ENCODE measurements around the gene PPP1R3F. TPM values are rescaled to one million over a fixed set of nuclear protein-coding genes. Genes with fewer than 3 reads are reported as not detected.
A peak's percentile ranks its signal among the peaks of the same experiment; 100 is the strongest.

The PPP1R3F gene
- total RNA-seq, 1 experiment from 2014 or later = 7.3 TPM

DNA sequence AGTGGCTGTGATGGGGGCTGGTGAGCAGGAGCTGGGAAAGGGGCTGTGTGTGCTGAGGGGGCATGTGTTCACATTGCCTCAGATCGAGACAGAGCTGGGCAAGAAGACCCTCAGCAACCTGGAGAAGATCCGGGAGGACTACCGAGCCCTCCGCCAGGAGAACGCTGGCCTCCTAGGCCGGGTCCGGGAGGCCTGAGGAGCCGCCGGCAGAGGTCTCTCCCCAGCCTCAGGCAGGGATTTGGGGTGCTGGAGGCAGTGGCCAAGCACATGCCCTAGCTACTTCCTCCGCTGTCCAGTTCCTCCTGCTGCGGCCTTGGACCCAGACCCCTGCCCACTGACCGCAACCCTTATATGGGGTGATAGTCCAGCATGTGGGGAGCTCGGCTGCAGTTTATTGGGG, 19.5 kb upstream of the PPP1R3F start:
- no peak overlapping the region for H3T11ph ChIP-seq (ENCODE audit: low read length)
- H4K5ac ChIP-seq (ENCODE audit: insufficient read length, low read depth, low read length) = no peak overlapping the region
- no peak overlapping the region for H2BK120ac ChIP-seq (ENCODE audit: low read depth, low read length, poor library complexity, severe bottlenecking)
- Mint-ChIP-seq H3K36me3 (ENCODE audit: insufficient read depth in 1 of 3, low read depth in 3 of 3) (peaks cover 12 to 36% (median 18%) of the 10 kb centered on the region in 3 experiments), H3K4me1 (no peaks in the 10 kb centered on the region), H3K9me3 (peaks cover 64 to 77% of the 10 kb centered on the region in 2 experiments), H3K27ac (peak overlapping the region in 1 of 3 experiments; percentile 18; a peak in 1 of 7 replicates), H3K27me3 (ENCODE audit: low read depth) (no peaks in the 10 kb centered on the region; the same call in 1 of the 2 replicates), H3K4me3 (no peak overlapping the region)
- no peaks in the 10 kb centered on the region for H3K79me1 ChIP-seq (ENCODE audit: insufficient read depth, low read depth, low read length, poor library complexity, severe bottlenecking)
- H3K79me2 ChIP-seq (ENCODE audit: insufficient read depth, low read length) = no peaks in the 10 kb centered on the region
- no peak overlapping the region for H3K56ac ChIP-seq (ENCODE audit: insufficient read length, low read depth, low read length)
- H3K23me2 ChIP-seq (ENCODE audit: insufficient read length, low read depth, low read length, poor library complexity, severe bottlenecking) = no peaks in the 10 kb centered on the region
- H3K27me3 ChIP-seq (ENCODE audit: insufficient read depth, low read length) = no peaks in the 10 kb centered on the region
- no peak overlapping the region for H2BK20ac ChIP-seq (ENCODE audit: low read depth, low read length, poor library complexity, severe bottlenecking)
- no peak overlapping the region; the same call in 1 of the 2 replicates for H2BK15ac ChIP-seq (ENCODE audit: low read depth, low read length)
- no peak overlapping the region for H4K8ac ChIP-seq (replicated peaks; ENCODE audit: insufficient read length, low read depth, low read length)
- TF ChIP-seq, protein P1, sequence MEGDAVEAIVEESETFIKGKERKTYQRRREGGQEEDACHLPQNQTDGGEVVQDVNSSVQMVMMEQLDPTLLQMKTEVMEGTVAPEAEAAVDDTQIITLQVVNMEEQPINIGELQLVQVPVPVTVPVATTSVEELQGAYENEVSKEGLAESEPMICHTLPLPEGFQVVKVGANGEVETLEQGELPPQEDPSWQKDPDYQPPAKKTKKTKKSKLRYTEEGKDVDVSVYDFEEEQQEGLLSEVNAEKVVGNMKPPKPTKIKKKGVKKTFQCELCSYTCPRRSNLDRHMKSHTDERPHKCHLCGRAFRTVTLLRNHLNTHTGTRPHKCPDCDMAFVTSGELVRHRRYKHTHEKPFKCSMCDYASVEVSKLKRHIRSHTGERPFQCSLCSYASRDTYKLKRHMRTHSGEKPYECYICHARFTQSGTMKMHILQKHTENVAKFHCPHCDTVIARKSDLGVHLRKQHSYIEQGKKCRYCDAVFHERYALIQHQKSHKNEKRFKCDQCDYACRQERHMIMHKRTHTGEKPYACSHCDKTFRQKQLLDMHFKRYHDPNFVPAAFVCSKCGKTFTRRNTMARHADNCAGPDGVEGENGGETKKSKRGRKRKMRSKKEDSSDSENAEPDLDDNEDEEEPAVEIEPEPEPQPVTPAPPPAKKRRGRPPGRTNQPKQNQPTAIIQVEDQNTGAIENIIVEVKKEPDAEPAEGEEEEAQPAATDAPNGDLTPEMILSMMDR (conservative IDR thresholded peaks at IDR 0.05) = no peak
- no peak overlapping the region for H2BK5ac ChIP-seq (ENCODE audit: insufficient read length, low read length)
- H2AK5ac ChIP-seq (ENCODE audit: insufficient read length, low read length) = no peak overlapping the region
- H3K27ac ChIP-seq (ENCODE audit: insufficient read length, low read depth, low read length) = no peak overlapping the region
- DNase-seq = no peak
- WGBS (ENCODE audit: extremely low coverage, insufficient read length, low lambda C conversion rate) = no CpG with 5 or more reads among the region's 13 CpGs
- H3K9me3 ChIP-seq (ENCODE audit: control insufficient read depth, low read depth, low read length) = peaks cover 27% of the 10 kb centered on the region
- H3K9ac ChIP-seq (ENCODE audit: extremely low read depth, insufficient read length, low read length) = no peak overlapping the region
- no peak overlapping the region for H3K14ac ChIP-seq (ENCODE audit: insufficient read depth, low read length)
- no peak overlapping the region for H3K4ac ChIP-seq (ENCODE audit: low read depth, low read length)
- no peak overlapping the region for H3K4me2 ChIP-seq (ENCODE audit: insufficient read depth, insufficient read length, low read length)
- no peaks in the 10 kb centered on the region for H3K4me1 ChIP-seq (ENCODE audit: insufficient read depth, low read length)
- H2AFZ ChIP-seq (ENCODE audit: low read length) = no peak overlapping the region
- H2BK12ac ChIP-seq (ENCODE audit: insufficient read length, low read depth, low read length) = no peak overlapping the region
- no peak overlapping the region for H3K23ac ChIP-seq (ENCODE audit: insufficient read length, low read depth, low read length)
- no peaks in the 10 kb centered on the region for H4K20me1 ChIP-seq (ENCODE audit: control insufficient read depth, insufficient read depth, insufficient read length)
- H4K91ac ChIP-seq (ENCODE audit: insufficient read length, low read depth, low read length) = no peak overlapping the region
- no peak overlapping the region for H3K18ac ChIP-seq (ENCODE audit: insufficient read length, low read depth, low read length)

Data from H9 (cell line).